Non-pigmented ciliary epithelial cell (primary cell): ENCODE results near the gene MYO9A.
"Not testable (repeated sequence)": the region's sequence is repeated elsewhere in the genome, so short reads cannot be mapped to it uniquely, and the experiment has no call there.

Source experiments
- DNase-seq: peaks from one replicate; pipeline ENCODE4 v3.0.0-alpha.2; 2010; ENCODE audit warnings: low read depth

MYO9A gene

GRCh38 chr15:72140088-72140487 is 22.1 kb upstream of the MYO9A start:
- no peak for DNase-seq

- DNase-seq, result no peak
Measured at GRCh38 chr15:72139667-72140066, 21.7 kb upstream of the MYO9A start.

GRCh38 chr15:72136170-72137051 is 18.5 kb upstream of the MYO9A start:
- DNase-seq, result no peak

- DNase-seq, result no peak
Measured at GRCh38 chr15:72135719-72136118, 17.8 kb upstream of the MYO9A start.

- DNase-seq, result no peak
Measured at GRCh38 chr15:72133211-72133610, 15.3 kb upstream of the MYO9A start.

GRCh38 chr15:72131922-72132321 is 14.0 kb upstream of the MYO9A start:
- DNase-seq, result no peak

GRCh38 chr15:72130272-72130671 is 12.3 kb upstream of the MYO9A start:
- DNase-seq, result no peak

- no peak for DNase-seq
Measured at GRCh38 chr15:72128359-72128758, 10.4 kb upstream of the MYO9A start.

GRCh38 chr15:72127724-72128322 is 9.9 kb upstream of the MYO9A start:
- no peak for DNase-seq

- DNase-seq, result no peak
Measured at GRCh38 chr15:72124218-72124617, 6.3 kb upstream of the MYO9A start.

GRCh38 chr15:72117486-72118016 is 399 bp downstream of the MYO9A start:
- no peak for DNase-seq

GRCh38 chr15:72116731-72117485 is 1.0 kb downstream of the MYO9A start:
- no peak for DNase-seq

GRCh38 chr15:72113347-72114031 is 4.5 kb downstream of the MYO9A start:
- no peak for DNase-seq

GRCh38 chr15:72112805-72113204 is 5.1 kb downstream of the MYO9A start:
- DNase-seq, result no peak

GRCh38 chr15:72112116-72112515 is 5.8 kb downstream of the MYO9A start:
- no peak for DNase-seq

- no peak for DNase-seq
Measured at GRCh38 chr15:72110355-72110754, 7.6 kb downstream of the MYO9A start.

- no peak for DNase-seq
Measured at GRCh38 chr15:72106068-72106467, 11.9 kb downstream of the MYO9A start.

- DNase-seq, result no peak
Measured at GRCh38 chr15:72105111-72105510, 12.8 kb downstream of the MYO9A start.

- DNase-seq, result not testable (repeated sequence)
Measured at GRCh38 chr15:72100551-72100950, 17.4 kb downstream of the MYO9A start.

GRCh38 chr15:72099155-72099554 is 18.8 kb downstream of the MYO9A start:
- no peak for DNase-seq

- DNase-seq, result no peak
Measured at GRCh38 chr15:72098040-72098439, 19.9 kb downstream of the MYO9A start.

GRCh38 chr15:72096796-72097195 is 21.2 kb downstream of the MYO9A start:
- no peak for DNase-seq
